ENCODE measurements around the gene ITIH3. TPM values are rescaled to one million over a fixed set of nuclear protein-coding genes. Genes with fewer than 3 reads are reported as not detected.

Gene ITIH3
- total RNA-seq, 1 experiment from 2014 or later = not detected

- H2BK5ac ChIP-seq (ENCODE audit: insufficient read length, low read length) = no peak overlapping the region
- no peaks in the 10 kb centered on the region for H3K9me3 ChIP-seq (ENCODE audit: control insufficient read depth, low read depth, low read length)
- Mint-ChIP-seq H3K9me3 (no peaks in the 10 kb centered on the region), H3K36me3 (ENCODE audit: insufficient read depth in 1 of 3, low read depth in 3 of 3) (peaks cover 23 to 63% (median 53%) of the 10 kb centered on the region in 3 experiments; a peak in 6 of 7 replicates), H3K27ac (no peak overlapping the region), H3K4me1 (no peaks in the 10 kb centered on the region), H3K27me3 (ENCODE audit: low read depth) (no peaks in the 10 kb centered on the region), H3K4me3 (no peak overlapping the region)
- H2AFZ ChIP-seq (ENCODE audit: low read length) = no peak overlapping the region
- H2BK20ac ChIP-seq (ENCODE audit: low read depth, low read length, poor library complexity, severe bottlenecking) = no peak overlapping the region
- H3K56ac ChIP-seq (ENCODE audit: insufficient read length, low read depth, low read length) = no peak overlapping the region
- WGBS (ENCODE audit: extremely low coverage, insufficient read length, low lambda C conversion rate) = no CpG with 5 or more reads among the region's 1 CpG
- H4K8ac ChIP-seq (replicated peaks; ENCODE audit: insufficient read length, low read depth, low read length) = no peak overlapping the region
- H3K79me1 ChIP-seq (ENCODE audit: insufficient read depth, low read depth, low read length, poor library complexity, severe bottlenecking) = no peaks in the 10 kb centered on the region
- no peak overlapping the region for H3K4me2 ChIP-seq (ENCODE audit: insufficient read depth, insufficient read length, low read length)
- TF ChIP-seq, protein P1, sequence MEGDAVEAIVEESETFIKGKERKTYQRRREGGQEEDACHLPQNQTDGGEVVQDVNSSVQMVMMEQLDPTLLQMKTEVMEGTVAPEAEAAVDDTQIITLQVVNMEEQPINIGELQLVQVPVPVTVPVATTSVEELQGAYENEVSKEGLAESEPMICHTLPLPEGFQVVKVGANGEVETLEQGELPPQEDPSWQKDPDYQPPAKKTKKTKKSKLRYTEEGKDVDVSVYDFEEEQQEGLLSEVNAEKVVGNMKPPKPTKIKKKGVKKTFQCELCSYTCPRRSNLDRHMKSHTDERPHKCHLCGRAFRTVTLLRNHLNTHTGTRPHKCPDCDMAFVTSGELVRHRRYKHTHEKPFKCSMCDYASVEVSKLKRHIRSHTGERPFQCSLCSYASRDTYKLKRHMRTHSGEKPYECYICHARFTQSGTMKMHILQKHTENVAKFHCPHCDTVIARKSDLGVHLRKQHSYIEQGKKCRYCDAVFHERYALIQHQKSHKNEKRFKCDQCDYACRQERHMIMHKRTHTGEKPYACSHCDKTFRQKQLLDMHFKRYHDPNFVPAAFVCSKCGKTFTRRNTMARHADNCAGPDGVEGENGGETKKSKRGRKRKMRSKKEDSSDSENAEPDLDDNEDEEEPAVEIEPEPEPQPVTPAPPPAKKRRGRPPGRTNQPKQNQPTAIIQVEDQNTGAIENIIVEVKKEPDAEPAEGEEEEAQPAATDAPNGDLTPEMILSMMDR (conservative IDR thresholded peaks at IDR 0.05) = no peak
- H4K5ac ChIP-seq (ENCODE audit: insufficient read length, low read depth, low read length) = no peak overlapping the region
- no peaks in the 10 kb centered on the region for H3K23me2 ChIP-seq (ENCODE audit: insufficient read length, low read depth, low read length, poor library complexity, severe bottlenecking)
- H3K14ac ChIP-seq (ENCODE audit: insufficient read depth, low read length) = no peak overlapping the region
- no peaks in the 10 kb centered on the region for H3K4me1 ChIP-seq (ENCODE audit: insufficient read depth, low read length)
- DNase-seq = no peak
- no peak overlapping the region for H3K23ac ChIP-seq (ENCODE audit: insufficient read length, low read depth, low read length)
- no peak overlapping the region for H4K91ac ChIP-seq (ENCODE audit: insufficient read length, low read depth, low read length)
- H3T11ph ChIP-seq (ENCODE audit: low read length) = no peak overlapping the region
- no peak overlapping the region for H2BK120ac ChIP-seq (ENCODE audit: low read depth, low read length, poor library complexity, severe bottlenecking)
- H3K27me3 ChIP-seq (ENCODE audit: insufficient read depth, low read length) = no peaks in the 10 kb centered on the region
- H3K18ac ChIP-seq (ENCODE audit: insufficient read length, low read depth, low read length) = no peak overlapping the region
- no peak overlapping the region for H3K4ac ChIP-seq (ENCODE audit: low read depth, low read length)
- H3K79me2 ChIP-seq (ENCODE audit: insufficient read depth, low read length) = no peaks in the 10 kb centered on the region
- H4K20me1 ChIP-seq (ENCODE audit: control insufficient read depth, insufficient read depth, insufficient read length) = no peaks in the 10 kb centered on the region
- no peak overlapping the region for H3K9ac ChIP-seq (ENCODE audit: extremely low read depth, insufficient read length, low read length)
- H2AK5ac ChIP-seq (ENCODE audit: insufficient read length, low read length) = no peak overlapping the region
- H2BK12ac ChIP-seq (ENCODE audit: insufficient read length, low read depth, low read length) = no peak overlapping the region
- H3K27ac ChIP-seq (ENCODE audit: insufficient read length, low read depth, low read length) = no peak overlapping the region
- H2BK15ac ChIP-seq (ENCODE audit: low read depth, low read length) = no peak overlapping the region
Measured at GRCh38 chr3:52756141-52756540, 38.5 kb upstream of the ITIH3 start.

All from H9 (cell line).